ENCODE data around the gene DCHS1. TPM values are rescaled to one million over a fixed set of nuclear protein-coding genes. Genes with fewer than 3 reads are reported as not detected.

DCHS1 gene
- total and polyA plus RNA-seq, 2 experiments from 2014 or later: 1.1 to 6.4 TPM

- in situ Hi-C loops (cut with MboI): no loop called here
- no peak overlapping the region for H3K27ac ChIP-seq
- no peaks in the 10 kb centered on the region for H4K20me1 ChIP-seq (ENCODE audit: insufficient read depth)
- H2AFZ ChIP-seq: no peak overlapping the region
- no peaks in the 10 kb centered on the region for H3K27me3 ChIP-seq (replicated peaks; ENCODE audit: insufficient read depth)
- no peak for DNase-seq
- no peak for TF ChIP-seq EZH2phosphoT487 (IDR thresholded peaks at IDR 0.05; ENCODE audit: insufficient read depth, low read depth)
- TF ChIP-seq EZH2 (IDR thresholded peaks at IDR 0.05; ENCODE audit: insufficient read depth, poor library complexity, severe bottlenecking): no peak
- H3K9ac ChIP-seq: no peak overlapping the region
- H3K4me3 ChIP-seq: no peak overlapping the region
- H3K4me1 ChIP-seq (ENCODE audit: insufficient read depth): peaks cover 20% of the 10 kb centered on the region
- peaks cover 29% of the 10 kb centered on the region; the same call in 1 of the 2 replicates for H3K36me3 ChIP-seq (ENCODE audit: low read depth)
- H3F3A ChIP-seq (ENCODE audit: insufficient read depth): peaks cover 23% of the 10 kb centered on the region
- 94 to 97% methylated on average over 13 of the region's 13 CpGs for WGBS, 2 experiments (ENCODE audit: low coverage in 1 of 2, low lambda C conversion rate in 2 of 2, missing lambda C conversion rate in 2 of 2)
- H3K4me2 ChIP-seq (ENCODE audit: unreplicated experiment): no peak overlapping the region
- H3K79me2 ChIP-seq (ENCODE audit: insufficient read depth): peaks cover 88% of the 10 kb centered on the region
- H3K9me2 ChIP-seq (ENCODE audit: insufficient read depth): no peaks in the 10 kb centered on the region
- H3K9me3 ChIP-seq (ENCODE audit: low read depth): no peaks in the 10 kb centered on the region
These were observed 54.6 kb downstream of the DCHS1 start for GRCh38 chr11:6601041-6601461.

DNA sequence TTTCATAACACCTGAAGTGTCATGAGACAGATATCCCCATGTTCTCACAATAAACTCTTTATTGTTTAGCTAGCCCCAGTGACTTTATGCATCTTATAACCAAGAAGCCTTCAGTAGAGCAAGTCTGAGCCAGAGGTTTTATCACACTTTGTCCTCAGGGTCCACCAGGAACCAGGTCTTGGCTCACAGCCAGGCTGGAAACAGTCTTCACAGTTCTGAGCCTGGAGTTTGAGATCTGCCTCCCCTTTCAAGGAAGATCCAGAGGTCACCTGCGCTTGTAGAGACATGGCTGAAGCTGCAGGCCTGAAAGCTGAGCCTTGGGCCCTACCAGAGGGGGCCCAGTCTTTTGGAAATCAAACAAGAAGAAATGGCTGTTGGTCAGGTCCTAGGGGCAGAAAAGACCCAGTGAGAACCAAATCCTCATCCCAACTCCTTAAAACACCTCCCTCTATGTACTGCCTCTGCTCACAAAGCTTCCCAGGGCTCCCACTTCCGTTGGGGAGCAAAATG lies 55.7 kb downstream of the DCHS1 start:
- peaks cover 77% of the 10 kb centered on the region for H3K79me2 ChIP-seq (ENCODE audit: insufficient read depth)
- H3K4me3 ChIP-seq: no peak overlapping the region
- no peak overlapping the region for H3K27ac ChIP-seq
- in situ Hi-C loops (cut with MboI): no loop called here
- peaks cover 12% of the 10 kb centered on the region for H3F3A ChIP-seq (ENCODE audit: insufficient read depth)
- H2AFZ ChIP-seq: no peak overlapping the region
- TF ChIP-seq EZH2 (IDR thresholded peaks at IDR 0.05; ENCODE audit: insufficient read depth, poor library complexity, severe bottlenecking): no peak
- TF ChIP-seq EZH2phosphoT487 (IDR thresholded peaks at IDR 0.05; ENCODE audit: insufficient read depth, low read depth): no peak
- no peak overlapping the region for H3K9ac ChIP-seq
- H4K20me1 ChIP-seq (ENCODE audit: insufficient read depth): no peaks in the 10 kb centered on the region
- no peaks in the 10 kb centered on the region for H3K9me3 ChIP-seq (ENCODE audit: low read depth)
- 79 to 87% methylated on average over 2 of the region's 2 CpGs for WGBS, 2 experiments (ENCODE audit: low coverage in 1 of 2, low lambda C conversion rate in 2 of 2, missing lambda C conversion rate in 2 of 2)
- no peak overlapping the region for H3K4me2 ChIP-seq (ENCODE audit: unreplicated experiment)
- H3K4me1 ChIP-seq (ENCODE audit: insufficient read depth): peaks cover 9% of the 10 kb centered on the region
- H3K27me3 ChIP-seq (replicated peaks; ENCODE audit: insufficient read depth): no peaks in the 10 kb centered on the region
- no peaks in the 10 kb centered on the region for H3K9me2 ChIP-seq (ENCODE audit: insufficient read depth)
- DNase-seq: no peak
- peaks cover 36% of the 10 kb centered on the region; the same call in 1 of the 2 replicates for H3K36me3 ChIP-seq (ENCODE audit: low read depth)

- peaks cover 36% of the 10 kb centered on the region; the same call in 1 of the 2 replicates for H3K36me3 ChIP-seq (ENCODE audit: low read depth)
- H3K4me3 ChIP-seq: no peak overlapping the region
- H3K9me2 ChIP-seq (ENCODE audit: insufficient read depth): no peaks in the 10 kb centered on the region
- no peak overlapping the region for H3K4me2 ChIP-seq (ENCODE audit: unreplicated experiment)
- no peak for DNase-seq
- H4K20me1 ChIP-seq (ENCODE audit: insufficient read depth): no peaks in the 10 kb centered on the region
- in situ Hi-C loops (cut with MboI): no loop called here
- H3K4me1 ChIP-seq (ENCODE audit: insufficient read depth): peaks cover 8% of the 10 kb centered on the region
- no peak overlapping the region for H3K9ac ChIP-seq
- WGBS, 2 experiments (ENCODE audit: low coverage in 1 of 2, low lambda C conversion rate in 2 of 2, missing lambda C conversion rate in 2 of 2): 59 to 70% methylated on average over 1 of the region's 1 CpG
- peaks cover 72% of the 10 kb centered on the region for H3K79me2 ChIP-seq (ENCODE audit: insufficient read depth)
- no peak for TF ChIP-seq EZH2 (IDR thresholded peaks at IDR 0.05; ENCODE audit: insufficient read depth, poor library complexity, severe bottlenecking)
- no peak for TF ChIP-seq EZH2phosphoT487 (IDR thresholded peaks at IDR 0.05; ENCODE audit: insufficient read depth, low read depth)
- no peaks in the 10 kb centered on the region for H3K9me3 ChIP-seq (ENCODE audit: low read depth)
- no peaks in the 10 kb centered on the region for H3K27me3 ChIP-seq (replicated peaks; ENCODE audit: insufficient read depth)
- H3K27ac ChIP-seq: no peak overlapping the region
- peaks cover 7% of the 10 kb centered on the region for H3F3A ChIP-seq (ENCODE audit: insufficient read depth)
- no peak overlapping the region for H2AFZ ChIP-seq
These were observed 56.2 kb downstream of the DCHS1 start for GRCh38 chr11:6599449-6599848.

GRCh38 chr11:6598555-6598954 lies 57.1 kb downstream of the DCHS1 start:
- no peaks in the 10 kb centered on the region for H3F3A ChIP-seq (ENCODE audit: insufficient read depth)
- H3K4me1 ChIP-seq (ENCODE audit: insufficient read depth): peaks cover 8% of the 10 kb centered on the region
- H3K36me3 ChIP-seq (ENCODE audit: low read depth): peaks cover 36% of the 10 kb centered on the region; the same call in 1 of the 2 replicates
- no peaks in the 10 kb centered on the region for H3K27me3 ChIP-seq (replicated peaks; ENCODE audit: insufficient read depth)
- H4K20me1 ChIP-seq (ENCODE audit: insufficient read depth): no peaks in the 10 kb centered on the region
- no peak for TF ChIP-seq EZH2phosphoT487 (IDR thresholded peaks at IDR 0.05; ENCODE audit: insufficient read depth, low read depth)
- TF ChIP-seq EZH2 (IDR thresholded peaks at IDR 0.05; ENCODE audit: insufficient read depth, poor library complexity, severe bottlenecking): no peak
- H3K4me3 ChIP-seq: no peak overlapping the region
- no peak overlapping the region for H2AFZ ChIP-seq
- no peaks in the 10 kb centered on the region for H3K9me2 ChIP-seq (ENCODE audit: insufficient read depth)
- 81 to 86% methylated on average over 3 of the region's 3 CpGs for WGBS, 2 experiments (ENCODE audit: low coverage in 1 of 2, low lambda C conversion rate in 2 of 2, missing lambda C conversion rate in 2 of 2)
- no peaks in the 10 kb centered on the region for H3K9me3 ChIP-seq (ENCODE audit: low read depth)
- peaks cover 64% of the 10 kb centered on the region for H3K79me2 ChIP-seq (ENCODE audit: insufficient read depth)
- H3K4me2 ChIP-seq (ENCODE audit: unreplicated experiment): no peak overlapping the region
- no peak for DNase-seq
- H3K9ac ChIP-seq: no peak overlapping the region
- in situ Hi-C loops (cut with MboI): no loop called here
- H3K27ac ChIP-seq: no peak overlapping the region
